Fibroblast of lung (primary cell): ENCODE data around the gene PRR23E.

Source experiments
- CTCF ChIP-seq, 2 donors: IDR thresholded peaks in 1 of 2; conservative IDR thresholded peaks in 1 of 2; 1 replicate in 1 of 2; 2 replicates in 1 of 2; pipeline ENCODE4 v1.5.1; 2011 to 2012; ENCODE audit warnings: low read length in 2 of 2, control low read depth in 1 of 2, inconsistent platforms in 1 of 2, low read depth in 1 of 2, mild to moderate bottlenecking in 1 of 2
- EZH2 ChIP-seq: IDR thresholded peaks from 2 replicates; pipeline ENCODE4 v1.5.1; 2012; ENCODE audit warnings: low read length, control low read depth, mild to moderate bottlenecking; ENCODE audit errors: missing control alignments

GRCh38 chr3:127210654-127210943 is 17.7 kb downstream of the PRR23E start:
- TF ChIP-seq CTCF (conservative IDR thresholded peaks at IDR 0.05 in 1 of 2, IDR thresholded peaks at IDR 0.05 in 1 of 2; ENCODE audit: low read depth in 1 of 2, low read length in 2 of 2) = no peak
- TF ChIP-seq EZH2 = no peak
